Posterior vena cava (tissue), 2 donors: ENCODE results near the gene GOLGA5. TPM values are rescaled to one million over a fixed set of nuclear protein-coding genes. Genes with fewer than 3 reads are reported as not detected.

Experiments used
- DNase-seq: peaks from one replicate; pipeline ENCODE4 v3.0.0-alpha.2; 2020; ENCODE audit warnings: low spot score
- intact Hi-C, 2 donors: fragments of 100-400 bp; cut with DNase I; formaldehyde crosslinking; loops; one replicate each; pipeline versions ENCODE4 v1.14.1 to v1.14.2; 2022 to 2023
- total RNA-seq, 2 donors: library from RNA; stranded (reverse); fragmentation: NEBNext Ultra II Directional; extraction: Animal tissue kit (Norgen Biotek cat#: 25700); gene quantifications; one replicate each; pipeline ENCODE4 v1.2.1, GENCODE V29; 2021
- donor health status: DM: yes; HTN: yes; CAD: no.
- donor health status: DM: yes; HTN: yes; CAD: no.

The GOLGA5 gene
- total RNA-seq, 2 donors from 2014 or later = 39.4 to 42.9 TPM

- intact Hi-C loops = no loop called here
- DNase-seq = no peak
Observed at GRCh38 chr14:92863286-92864080, 69.4 kb downstream of the GOLGA5 start.

DNA sequence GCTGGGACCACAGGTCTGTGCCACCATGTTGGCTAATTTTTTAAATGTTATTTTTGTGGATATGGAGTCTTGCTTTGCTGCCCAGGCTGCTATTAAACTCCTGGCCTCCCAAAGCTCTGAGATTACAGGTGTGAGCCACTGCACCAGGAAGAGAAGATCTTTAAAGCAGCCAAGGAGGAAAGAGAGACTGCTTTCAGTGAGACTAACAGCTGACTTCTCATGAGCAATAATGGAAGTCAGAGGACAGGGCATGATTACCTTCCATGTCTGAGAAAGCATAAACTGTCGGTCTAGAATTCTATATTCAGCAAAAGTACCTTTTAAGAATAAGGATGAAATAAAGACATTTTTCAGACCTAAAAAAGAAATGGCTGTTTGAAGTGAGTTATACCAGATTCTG lies 71.6 kb downstream of the GOLGA5 start:
- DNase-seq = no peak
- intact Hi-C loops = no loop called here

DNA sequence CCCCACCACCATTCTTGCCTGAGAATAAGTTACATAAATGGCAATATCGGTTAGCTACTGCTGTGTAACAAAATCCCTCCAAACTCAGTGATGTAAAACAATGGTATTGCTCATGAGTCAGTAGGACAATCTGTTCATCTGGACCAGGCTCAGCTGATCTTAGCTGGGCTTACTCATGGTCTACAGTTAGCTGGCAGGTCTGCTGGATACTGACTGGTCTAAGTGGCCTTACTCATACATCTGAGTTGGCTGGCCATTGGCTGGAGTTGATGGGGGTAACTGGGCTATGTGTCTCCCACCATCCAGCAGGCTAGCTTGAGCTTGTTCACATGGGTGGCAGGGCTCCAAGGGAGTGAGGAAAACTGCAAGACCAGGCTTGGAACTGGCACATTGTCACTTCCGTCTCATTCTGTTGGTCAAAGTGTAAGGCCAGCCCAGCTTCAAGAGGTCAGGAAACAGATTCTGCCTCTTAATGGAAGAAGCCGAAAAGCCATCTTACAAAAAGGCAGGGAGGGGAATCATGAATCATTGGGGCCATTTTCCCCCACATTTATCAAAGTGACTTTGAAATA lies 72.2 kb downstream of the GOLGA5 start:
- intact Hi-C loops = no loop called here
- no peak for DNase-seq

DNA sequence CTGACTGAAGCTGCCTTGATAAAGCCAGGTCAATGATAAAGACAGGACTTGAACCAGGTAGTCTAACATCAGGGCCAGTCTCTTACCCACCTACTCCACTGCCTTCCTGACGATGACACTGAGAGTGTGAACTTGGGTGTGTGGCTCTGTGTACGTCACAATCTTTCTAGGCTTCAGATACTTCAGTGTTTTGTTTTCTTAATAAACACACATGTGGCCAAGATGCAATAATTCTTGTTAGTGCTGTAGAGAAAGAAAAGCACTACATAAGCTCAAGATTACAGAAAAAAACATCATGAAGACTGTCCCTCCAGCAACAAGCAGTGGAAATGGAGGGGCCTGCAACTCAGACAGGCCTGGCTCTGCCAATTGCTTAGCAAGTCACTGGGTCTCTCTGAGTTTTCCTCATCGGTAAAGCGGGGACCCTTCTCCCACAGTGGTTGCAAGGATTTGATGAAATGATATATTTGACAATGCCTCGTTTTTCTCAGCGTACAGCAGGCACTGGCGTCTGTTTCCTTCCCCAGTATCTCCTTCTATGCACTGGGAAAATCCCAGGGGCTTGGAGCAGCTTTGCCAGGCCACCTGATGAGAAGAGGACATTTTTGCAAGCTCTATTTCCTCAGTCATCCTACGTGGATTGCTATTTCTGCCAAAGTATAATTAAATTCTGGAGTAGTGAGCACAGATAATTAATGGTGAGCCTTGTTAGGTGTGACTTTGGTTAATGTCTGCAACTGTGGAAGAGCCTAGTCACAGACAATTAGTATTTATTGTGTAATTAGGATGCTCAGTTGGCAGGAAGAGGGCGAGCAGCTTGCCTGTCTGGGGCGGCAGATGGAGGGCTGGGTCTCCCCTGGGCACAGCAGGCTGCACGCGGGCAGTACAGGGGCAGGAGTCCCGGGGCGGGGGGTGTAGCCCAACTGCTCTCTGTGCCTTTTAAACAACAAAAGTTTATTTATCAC lies 73.1 kb downstream of the GOLGA5 start:
- DNase-seq = no peak
- intact Hi-C loops = no loop called here

GRCh38 chr14:92874962-92875661 lies 81.0 kb downstream of the GOLGA5 start:
- DNase-seq = no peak
- intact Hi-C loops = no loop called here

- intact Hi-C loops = no loop called here
- no peak for DNase-seq
Observed at GRCh38 chr14:92877757-92878431, 83.8 kb downstream of the GOLGA5 start.

DNA sequence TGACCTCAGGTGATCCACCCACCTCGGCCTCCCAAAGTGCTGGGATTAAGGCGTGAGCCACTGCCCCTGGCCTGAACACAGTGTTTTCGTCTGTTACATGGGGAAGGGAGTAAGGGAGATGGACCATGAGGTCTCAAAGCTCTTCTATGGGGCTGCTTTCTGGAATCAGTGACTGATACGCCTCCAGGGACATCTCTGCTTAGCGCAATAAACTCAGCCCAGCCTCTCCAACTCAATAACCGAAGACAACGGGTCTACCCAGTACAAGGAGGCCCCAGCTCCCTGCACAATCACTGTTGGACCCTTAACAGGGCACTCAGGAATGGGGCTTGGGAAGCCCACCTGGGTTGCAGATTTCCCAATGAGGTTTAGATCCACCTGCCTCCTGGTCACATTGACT lies 86.2 kb downstream of the GOLGA5 start:
- no peak for DNase-seq
- intact Hi-C loops = no loop called here

- intact Hi-C loops = no loop called here
- no peak for DNase-seq
Observed at GRCh38 chr14:92880851-92881250, 86.7 kb downstream of the GOLGA5 start.

- intact Hi-C loops = no loop called here
- DNase-seq = no peak
Observed at GRCh38 chr14:92883066-92883465, 89.0 kb downstream of the GOLGA5 start.

DNA sequence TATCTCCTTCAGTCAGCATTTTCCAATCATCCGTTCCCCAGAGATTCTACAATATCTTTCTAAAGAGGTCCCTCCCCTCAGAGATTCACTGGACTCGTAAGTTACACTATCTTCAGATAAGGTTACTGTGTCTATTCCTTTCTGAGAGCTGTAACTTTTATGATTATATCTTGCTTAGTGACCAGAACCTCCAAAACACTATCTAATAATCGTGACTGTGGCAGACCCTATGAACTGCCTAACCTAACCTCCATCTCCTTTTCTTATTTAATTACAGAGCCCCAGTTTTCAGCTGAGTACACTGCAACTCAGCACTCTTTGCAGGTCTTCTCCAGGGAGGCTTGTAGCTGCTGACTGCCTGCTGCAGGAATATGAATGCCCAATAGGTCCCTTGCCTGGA lies 90.3 kb downstream of the GOLGA5 start:
- no peak for DNase-seq
- intact Hi-C loops = no loop called here

- intact Hi-C loops = no loop called here
- no peak for DNase-seq
Observed at GRCh38 chr14:92885279-92886061, 91.4 kb downstream of the GOLGA5 start.

- DNase-seq = no peak
- intact Hi-C loops = no loop called here
Observed at GRCh38 chr14:92886337-92886736, 92.2 kb downstream of the GOLGA5 start.

GRCh38 chr14:92887157-92887556 lies 93.1 kb downstream of the GOLGA5 start:
- no peak for DNase-seq
- intact Hi-C loops = no loop called here

DNA sequence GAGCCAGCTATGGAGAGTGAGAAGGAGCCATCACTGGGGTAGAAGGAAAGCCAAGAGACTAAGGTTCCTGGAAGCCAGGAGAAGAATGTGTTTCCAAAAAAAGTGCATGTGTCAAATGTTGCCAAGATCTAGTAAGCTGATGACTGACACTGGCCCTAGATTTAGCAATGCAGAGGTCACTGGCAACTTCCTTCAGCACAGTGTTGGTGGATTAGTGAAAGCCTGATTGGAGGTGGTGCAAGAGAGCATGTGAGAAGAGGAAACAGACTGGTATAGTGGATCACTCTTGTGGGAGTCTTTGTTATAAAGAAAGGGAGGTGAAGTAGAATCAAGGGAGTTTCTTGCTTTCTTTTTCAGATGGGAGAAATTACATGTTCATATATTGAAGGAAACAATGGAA lies 94.8 kb downstream of the GOLGA5 start:
- intact Hi-C loops = no loop called here
- no peak for DNase-seq
